H54 (cell line): Measurements from ENCODE around the gene CRP.

Source experiments
- DNase-seq: peaks from one replicate; pipeline ENCODE4 v3.0.0; 2011; ENCODE audit warnings: low spot score, mixed read lengths; ENCODE audit not compliant: insufficient read length
- FAIRE-seq: peaks from 3 replicates; lab custom pipeline; 2011; peaks lifted over from hg19 to GRCh38; lab: Jason Lieb, UNC
- POLR2A ChIP-seq: IDR thresholded peaks from 2 replicates; pipeline ENCODE4 v1.6.1; 2011; ENCODE audit warnings: low read depth, mild to moderate bottlenecking, low read length

CRP gene

GRCh38 chr1:159669338-159669737 lies 45.1 kb downstream of the CRP start:
- DNase-seq (no peak), FAIRE-seq (no peak)
- TF ChIP-seq POLR2A, result no peak

- TF ChIP-seq POLR2A, result no peak
- FAIRE-seq, result no peak
- DNase-seq, result no peak
Measured at GRCh38 chr1:159668739-159669138, 45.6 kb downstream of the CRP start.

- TF ChIP-seq POLR2A, result no peak
- DNase-seq (no peak), FAIRE-seq (no peak)
Measured at GRCh38 chr1:159664247-159664646, 50.1 kb downstream of the CRP start.

GRCh38 chr1:159663552-159663951 lies 50.8 kb downstream of the CRP start:
- no peak for TF ChIP-seq POLR2A
- FAIRE-seq (no peak), DNase-seq (no peak)
